ENCODE results near the gene MACROH2A1. TPM values are rescaled to one million over a fixed set of nuclear protein-coding genes. Genes with fewer than 3 reads are reported as not detected.
A peak's percentile ranks its signal among the peaks of the same experiment; 100 is the strongest.

MACROH2A1 gene
- total RNA-seq, 1 donor from 2014 or later, result 390 TPM

- no peak overlapping the region for H3K4me3 ChIP-seq (ENCODE audit: low read depth, low read length)
- no peak for TF ChIP-seq CTCF (conservative IDR thresholded peaks at IDR 0.05; ENCODE audit: low read depth, low read length)
- no peak for DNase-seq (ENCODE audit: low read depth)
These were observed 18.1 kb upstream of the MACROH2A1 start for GRCh38 chr5:135417083-135417482.

GRCh38 chr5:135405082-135405481, 6.1 kb upstream of the MACROH2A1 start:
- no peak for DNase-seq (ENCODE audit: low read depth)
- no peak for TF ChIP-seq CTCF (conservative IDR thresholded peaks at IDR 0.05; ENCODE audit: low read depth, low read length)

GRCh38 chr5:135402031-135402430, 3.0 kb upstream of the MACROH2A1 start:
- no peak for DNase-seq (ENCODE audit: low read depth)
- no peak for TF ChIP-seq CTCF (conservative IDR thresholded peaks at IDR 0.05; ENCODE audit: low read depth, low read length)
- no peak overlapping the region for H3K4me3 ChIP-seq (ENCODE audit: low read depth, low read length)

More at GRCh38 chr5:135405082-135405481, 6.1 kb upstream of the MACROH2A1 start:
- no peak overlapping the region for H3K4me3 ChIP-seq (ENCODE audit: low read depth, low read length)

- no peak for TF ChIP-seq CTCF (conservative IDR thresholded peaks at IDR 0.05; ENCODE audit: low read depth, low read length)
- no peak for DNase-seq (ENCODE audit: low read depth)
- H3K4me3 ChIP-seq (ENCODE audit: low read depth, low read length), result no peak overlapping the region
These were observed 1.8 kb upstream of the MACROH2A1 start for GRCh38 chr5:135400866-135401265.

- no peak for DNase-seq (ENCODE audit: low read depth)
- no peak for TF ChIP-seq CTCF (conservative IDR thresholded peaks at IDR 0.05; ENCODE audit: low read depth, low read length)
- H3K4me3 ChIP-seq (ENCODE audit: low read depth, low read length), result peak overlapping the region; percentile 90
These were observed 937 bp upstream of the MACROH2A1 start for GRCh38 chr5:135399794-135400542.

- H3K4me3 ChIP-seq (ENCODE audit: low read depth, low read length), result peak overlapping the region; percentile 90
- DNase-seq (ENCODE audit: low read depth), result no peak
- TF ChIP-seq CTCF (conservative IDR thresholded peaks at IDR 0.05; ENCODE audit: low read depth, low read length), result no peak
These were observed 724 bp downstream of the MACROH2A1 start for GRCh38 chr5:135398160-135398854.
